Endothelial cell of umbilical vein (primary cell): Measurements from ENCODE around the gene PRKX. TPM values are rescaled to one million over a fixed set of nuclear protein-coding genes. Genes with fewer than 3 reads are reported as not detected.
"Not testable (repeated sequence)": the region's sequence is repeated elsewhere in the genome, so short reads cannot be mapped to it uniquely, and the experiment has no call there.

ENCODE experiments used
- BruUV-seq: library from RNA; stranded (reverse); fragments of 400-500 nt; replicated peaks from 2 replicates; lab custom pipeline; 2021; lab: Mats Ljungman, UMichigan
- CTCF ChIA-PET: fragments of 300-600, 350-600 bp; sonication (Branson Sonifier 250); formaldehyde crosslinking; loops from one replicate; lab custom pipeline; 2021; ENCODE audit warnings: antibody characterized with exemption, inconsistent platforms; lab: Charles Lee
- POLR2A ChIA-PET: fragments of 300-600, 350-600 bp; sonication (Branson Sonifier 250); formaldehyde crosslinking; loops from one replicate; lab custom pipeline; 2021; ENCODE audit warnings: antibody characterized with exemption, inconsistent platforms; lab: Charles Lee
- DNase-seq: peaks from one replicate; pipeline ENCODE4 v3.0.0-alpha.2; 2011; ENCODE audit warnings: low read depth, low spot score
- FAIRE-seq: peaks from 2 replicates; lab custom pipeline; 2011; peaks lifted over from hg19 to GRCh38; lab: Jason Lieb, UNC
- H2AFZ ChIP-seq: 2 replicates; pipeline ENCODE4 v1.6.0; 2012; ENCODE audit warnings: low read depth, low read length, control low read depth, inconsistent platforms
- H3K27ac ChIP-seq: 2 replicates; pipeline ENCODE4 v1.5.1; 2011; ENCODE audit warnings: low read depth, mild to moderate bottlenecking, control low read depth, low read length, moderate library complexity; ENCODE audit not compliant: insufficient read depth
- H3K27me3 ChIP-seq, 2 experiments: 2 replicates each; pipeline versions ENCODE4 v1.6.0 to v1.6.1; 2011; ENCODE audit warnings: low read length in 2 of 2, mixed read lengths in 1 of 2; ENCODE audit not compliant: control insufficient read depth in 2 of 2, insufficient read depth in 2 of 2
- H3K36me3 ChIP-seq, 2 experiments: 2 replicates in 1 of 2; 3 replicates in 1 of 2; pipeline ENCODE4 v1.5.1; 2011; ENCODE audit warnings: low read length in 2 of 2, mild to moderate bottlenecking in 1 of 2, moderate library complexity in 1 of 2; ENCODE audit not compliant: control insufficient read depth in 2 of 2, insufficient read depth in 2 of 2; ENCODE audit errors: extremely low read depth in 1 of 2
- H3K4me1 ChIP-seq: 3 replicates; pipeline ENCODE4 v1.5.1; 2011; ENCODE audit warnings: mild to moderate bottlenecking, low read length; ENCODE audit not compliant: control insufficient read depth, insufficient read depth; ENCODE audit errors: extremely low read depth
- H3K4me2 ChIP-seq: 2 replicates; pipeline ENCODE4 v1.6.1; 2011; ENCODE audit warnings: low read length, control low read depth, mixed read lengths; ENCODE audit not compliant: insufficient read depth
- H3K4me3 ChIP-seq, 3 experiments: fragments of 200-600 bp in 1 of 3; sonication (generic), shearing (Covaris generic) in 1 of 3; replicated peaks in 1 of 3; 2 replicates each; pipeline ENCODE4 v1.5.1; 2011 to 2016; ENCODE audit warnings: control low read depth in 3 of 3, low read length in 3 of 3, mild to moderate bottlenecking in 2 of 3, inconsistent platforms in 1 of 3, low read depth in 1 of 3, moderate library complexity in 1 of 3; ENCODE audit not compliant: insufficient read depth in 1 of 3
- H3K79me2 ChIP-seq: 2 replicates; pipeline ENCODE4 v1.6.0; 2012; ENCODE audit warnings: low read length, inconsistent platforms; ENCODE audit not compliant: control insufficient read depth, insufficient read depth
- H3K9ac ChIP-seq: replicated peaks from 2 replicates; pipeline ENCODE3; 2011; ENCODE audit warnings: low read length, control low read depth; ENCODE audit not compliant: insufficient read depth; ENCODE audit errors: extremely low read depth
- H3K9me1 ChIP-seq: replicated peaks from 3 replicates; pipeline ENCODE4 v1.6.0; 2011; ENCODE audit warnings: mild to moderate bottlenecking, low read length; ENCODE audit not compliant: control insufficient read depth, insufficient read depth; ENCODE audit errors: extremely low read depth
- H3K9me3 ChIP-seq: replicated peaks from 2 replicates; pipeline ENCODE4 v1.5.1; 2012; ENCODE audit warnings: low read length, inconsistent platforms; ENCODE audit not compliant: control insufficient read depth, insufficient read depth
- H4K20me1 ChIP-seq: replicated peaks from 2 replicates; pipeline ENCODE3; 2011; ENCODE audit warnings: mild to moderate bottlenecking, low read length; ENCODE audit not compliant: control insufficient read depth, insufficient read depth; ENCODE audit errors: extremely low read depth
- CTCF ChIP-seq, 2 donors: IDR thresholded peaks; 1 replicate in 1 of 2; 2 replicates in 1 of 2; pipeline ENCODE4 v1.5.1; 2011; ENCODE audit warnings: low read length in 2 of 2, mild to moderate bottlenecking in 2 of 2, moderate library complexity in 2 of 2, control low read depth in 1 of 2, inconsistent platforms in 1 of 2, low read depth in 1 of 2; ENCODE audit not compliant: insufficient read depth in 1 of 2; ENCODE audit errors: extremely low read depth in 1 of 2
- EZH2 ChIP-seq: IDR thresholded peaks from 2 replicates; pipeline ENCODE4 v1.6.1; 2012; ENCODE audit warnings: borderline replicate concordance, low read depth, mild to moderate bottlenecking, moderate library complexity, low read length, inconsistent platforms; ENCODE audit not compliant: severe bottlenecking
- FOS ChIP-seq: IDR thresholded peaks from 2 replicates; pipeline ENCODE4 v1.6.1; 2011; ENCODE audit warnings: mild to moderate bottlenecking, low read length, moderate library complexity, borderline replicate concordance; ENCODE audit not compliant: insufficient read depth
- GATA2 ChIP-seq: IDR thresholded peaks from 2 replicates; pipeline ENCODE4 v1.7.0; 2011; ENCODE audit warnings: low read depth, mild to moderate bottlenecking, moderate library complexity, mixed read lengths, low read length; ENCODE audit not compliant: insufficient read length, insufficient read depth
- JUN ChIP-seq: IDR thresholded peaks from 2 replicates; pipeline ENCODE4 v1.6.1; 2011; ENCODE audit warnings: borderline replicate concordance, low read depth; ENCODE audit not compliant: insufficient read length, insufficient read depth
- MAX ChIP-seq: IDR thresholded peaks from 2 replicates; pipeline ENCODE4 v1.6.1; 2011; ENCODE audit not compliant: insufficient read depth, insufficient read length
- MYC ChIP-seq: IDR thresholded peaks from one replicate; pipeline ENCODE4 v1.6.1; 2011; ENCODE audit warnings: mild to moderate bottlenecking, low read depth, low read length
- POLR2A ChIP-seq: IDR thresholded peaks from 2 replicates; pipeline ENCODE4 v1.6.1; 2012; ENCODE audit warnings: low read depth, mild to moderate bottlenecking, control low read depth, low read length
- POLR2AphosphoS5 ChIP-seq: IDR thresholded peaks from 2 replicates; pipeline ENCODE4 v1.6.1; 2012; ENCODE audit warnings: low read depth, mild to moderate bottlenecking, control low read depth, low read length, moderate library complexity; ENCODE audit not compliant: insufficient read depth
- dilution Hi-C: fragments of 300-500 bp; cut with MboI; formaldehyde crosslinking; loops from one replicate; pipeline ENCODE4 v1.15.0; 2019; ENCODE audit warnings: low sequenced_read_pairs; ENCODE audit not compliant: extremely low pct_ligation_motif_present
- intact Hi-C: fragments of 100-400 bp; cut with micrococcal nuclease; formaldehyde crosslinking; loops from one replicate; pipeline ENCODE4 v1.10.0; 2022
- polyA plus RNA-seq, 4 experiments: library from polyadenylated mRNA; depleted of rRNA in 3 of 4; stranded (reverse) in 3 of 4; unstranded in 1 of 4; fragments of >200 nt; gene quantifications; 2 replicates each; pipeline versions ENCODE4 v1.2.1 to v1.2.3, GENCODE V29; 2011 to 2012; ENCODE audit warnings: missing spikeins in 1 of 4
- total RNA-seq: library from RNA; stranded (reverse); gene quantifications from 2 replicates; pipeline ENCODE4 v1.2.3, GENCODE V29; 2021

Gene PRKX
- total and polyA plus RNA-seq, 2 donors (not counting 3 experiments of a cell fraction or from before 2014, with no cell fraction given): 11.2 to 27.5 TPM

- Histone ChIP-seq H3K9me3 (no peaks in the 10 kb centered on the region), H3K9ac (no peak overlapping the region), H3K79me2 (no peaks in the 10 kb centered on the region), H3K36me3 (no peaks in the 10 kb centered on the region), H3K4me1 (no peaks in the 10 kb centered on the region), H3K27ac (no peak overlapping the region), H2AFZ (no peak overlapping the region), H3K9me1 (no peaks in the 10 kb centered on the region), H3K4me2 (no peak overlapping the region), H3K4me3 (no peak overlapping the region), H3K27me3 (no peaks in the 10 kb centered on the region), H4K20me1 (no peaks in the 10 kb centered on the region)
- no peak for FAIRE-seq
- DNase-seq: no peak
- dilution Hi-C loops (no loop called here), intact Hi-C loops (no loop called here)
- no TSS peak for BruUV-seq
- CTCF ChIA-PET: no interaction called here
- POLR2A ChIA-PET: no interaction called here
- no peak for TF ChIP-seq JUN
- no peak for TF ChIP-seq FOS
- no peak for TF ChIP-seq GATA2
- TF ChIP-seq CTCF (IDR thresholded peaks at IDR 0.05; ENCODE audit: extremely low read depth in 1 of 2, insufficient read depth in 1 of 2, low read depth in 1 of 2, low read length in 2 of 2): no peak
- TF ChIP-seq POLR2A: no peak
- TF ChIP-seq MAX: no peak
- TF ChIP-seq EZH2: no peak
- no peak for TF ChIP-seq MYC
- TF ChIP-seq POLR2AphosphoS5: no peak
Observed at GRCh38 chrX:3664921-3665320, 48.5 kb downstream of the PRKX start.

- H3K4me1 ChIP-seq, DNase-seq, dilution Hi-C loops, H3K9me1 ChIP-seq, POLR2A ChIA-PET, H3K27ac ChIP-seq, intact Hi-C loops, H3K9ac ChIP-seq, BruUV-seq, H3K9me3 ChIP-seq, FAIRE-seq, H2AFZ ChIP-seq, H3K4me3 ChIP-seq, H4K20me1 ChIP-seq, H3K79me2 ChIP-seq, H3K4me2 ChIP-seq, H3K27me3 ChIP-seq, H3K36me3 ChIP-seq: not testable (repeated sequence)
- CTCF ChIA-PET: interaction anchor here (1.4 kb wide), 1 partner anchor 12 kb away, joined by 4 read pairs; no protein-coding TSS in a partner anchor
Observed at GRCh38 chrX:3663576-3664250, 49.7 kb downstream of the PRKX start.
